Kidney epithelial cell (primary cell): Measurements from ENCODE around the gene TMEM205. TPM values are rescaled to one million over a fixed set of nuclear protein-coding genes. Genes with fewer than 3 reads are reported as not detected.
"Not testable (repeated sequence)": the region's sequence is repeated elsewhere in the genome, so short reads cannot be mapped to it uniquely, and the experiment has no call there.

ENCODE experiments used
- DNase-seq: peaks from one replicate; pipeline ENCODE4 v3.0.0-alpha.2; 2010; ENCODE audit warnings: low read depth
- H3K27me3 ChIP-seq: 2 replicates; pipeline ENCODE4 v1.6.0; 2011; ENCODE audit warnings: low read length; ENCODE audit not compliant: control insufficient read depth, insufficient read depth
- H3K36me3 ChIP-seq: 2 replicates; pipeline ENCODE4 v1.5.1; 2011; ENCODE audit warnings: low read length; ENCODE audit not compliant: control insufficient read depth, insufficient read depth
- H3K4me3 ChIP-seq: 2 replicates; pipeline ENCODE4 v1.5.1; 2011; ENCODE audit warnings: low read depth, mild to moderate bottlenecking, control low read depth, low read length
- total RNA-seq: library from RNA; depleted of rRNA; stranded (reverse); fragments of >200 nt; gene quantifications from 2 replicates; pipeline ENCODE4 v1.2.3, GENCODE V29; 2015
- TF ChIP-seq, protein P1 (sequence below): IDR thresholded peaks from 2 replicates; pipeline ENCODE4 v1.5.1; 2011; ENCODE audit warnings: mild to moderate bottlenecking, moderate library complexity, low read length, control low read depth, inconsistent platforms; ENCODE audit not compliant: insufficient read depth, poor library complexity, severe bottlenecking

Gene TMEM205
- total RNA-seq, 1 donor from 2014 or later = 307 TPM

DNA sequence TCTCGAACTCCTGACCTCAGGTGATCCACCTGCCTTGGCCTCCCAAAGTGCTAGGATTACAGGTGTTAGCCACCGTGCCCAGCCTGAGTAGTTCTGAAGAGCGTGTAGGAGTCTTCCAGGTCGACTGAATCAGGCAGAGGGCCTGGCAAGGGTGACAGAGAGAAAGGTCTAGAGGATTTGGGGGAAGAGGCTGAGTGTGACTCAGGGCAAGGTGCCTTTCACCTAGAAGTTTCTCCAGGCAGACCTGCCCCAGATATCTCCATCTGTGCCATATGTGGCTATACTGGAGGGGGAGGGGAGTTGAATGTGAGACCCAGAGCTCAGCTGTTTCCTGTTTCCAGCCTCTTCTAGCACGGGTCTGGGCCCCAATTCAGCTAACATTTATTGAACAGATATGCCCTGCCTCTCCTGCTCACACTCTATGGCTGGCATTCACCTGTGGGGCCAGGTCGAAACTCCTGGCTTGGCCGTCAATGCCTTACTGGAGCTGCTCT, 1.5 kb upstream of the TMEM205 start:
- no peak overlapping the region for H3K4me3 ChIP-seq
- no peaks in the 10 kb centered on the region for H3K36me3 ChIP-seq
- H3K27me3 ChIP-seq = peaks cover 4% of the 10 kb centered on the region
- TF ChIP-seq, protein P1, sequence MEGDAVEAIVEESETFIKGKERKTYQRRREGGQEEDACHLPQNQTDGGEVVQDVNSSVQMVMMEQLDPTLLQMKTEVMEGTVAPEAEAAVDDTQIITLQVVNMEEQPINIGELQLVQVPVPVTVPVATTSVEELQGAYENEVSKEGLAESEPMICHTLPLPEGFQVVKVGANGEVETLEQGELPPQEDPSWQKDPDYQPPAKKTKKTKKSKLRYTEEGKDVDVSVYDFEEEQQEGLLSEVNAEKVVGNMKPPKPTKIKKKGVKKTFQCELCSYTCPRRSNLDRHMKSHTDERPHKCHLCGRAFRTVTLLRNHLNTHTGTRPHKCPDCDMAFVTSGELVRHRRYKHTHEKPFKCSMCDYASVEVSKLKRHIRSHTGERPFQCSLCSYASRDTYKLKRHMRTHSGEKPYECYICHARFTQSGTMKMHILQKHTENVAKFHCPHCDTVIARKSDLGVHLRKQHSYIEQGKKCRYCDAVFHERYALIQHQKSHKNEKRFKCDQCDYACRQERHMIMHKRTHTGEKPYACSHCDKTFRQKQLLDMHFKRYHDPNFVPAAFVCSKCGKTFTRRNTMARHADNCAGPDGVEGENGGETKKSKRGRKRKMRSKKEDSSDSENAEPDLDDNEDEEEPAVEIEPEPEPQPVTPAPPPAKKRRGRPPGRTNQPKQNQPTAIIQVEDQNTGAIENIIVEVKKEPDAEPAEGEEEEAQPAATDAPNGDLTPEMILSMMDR = no peak
- no peak for DNase-seq

DNA sequence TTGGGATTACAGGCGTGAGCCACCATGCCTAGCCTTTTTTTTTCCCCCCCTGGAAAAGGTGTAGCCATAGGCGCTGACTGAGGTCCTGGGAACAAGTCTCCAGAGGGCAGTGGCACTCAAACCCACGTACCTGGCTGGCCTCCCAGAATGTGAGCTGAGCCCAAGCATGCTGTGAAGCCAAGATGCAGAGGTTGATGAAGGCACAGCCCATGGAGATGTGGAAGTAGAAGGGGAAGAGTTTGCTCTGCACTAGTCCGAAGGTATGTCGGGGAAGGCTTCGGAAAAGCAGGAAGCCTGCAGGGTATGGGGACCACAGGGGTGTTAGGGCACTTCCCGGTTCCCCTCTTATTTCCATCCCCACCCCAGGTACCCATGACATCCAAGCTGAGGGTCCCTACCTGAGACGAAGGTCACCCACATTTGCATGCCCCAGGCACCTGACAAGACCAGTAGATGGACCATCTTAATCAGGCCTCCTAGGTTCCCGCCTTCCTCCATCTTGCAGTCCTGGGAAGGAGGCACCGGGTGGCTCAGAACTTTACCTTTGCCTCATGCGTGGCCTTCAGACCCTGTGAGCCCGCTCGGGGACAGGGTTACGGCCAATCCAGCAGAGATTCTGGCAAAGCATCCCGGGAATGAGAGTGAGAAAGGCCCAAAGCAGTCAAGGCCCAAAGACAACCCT, 805 bp downstream of the TMEM205 start:
- DNase-seq = no peak
- no peaks in the 10 kb centered on the region for H3K27me3 ChIP-seq
- H3K4me3 ChIP-seq = peak overlapping the region; percentile 78
- TF ChIP-seq, protein P1 = no peak
- H3K36me3 ChIP-seq = peaks cover 1% of the 10 kb centered on the region

DNA sequence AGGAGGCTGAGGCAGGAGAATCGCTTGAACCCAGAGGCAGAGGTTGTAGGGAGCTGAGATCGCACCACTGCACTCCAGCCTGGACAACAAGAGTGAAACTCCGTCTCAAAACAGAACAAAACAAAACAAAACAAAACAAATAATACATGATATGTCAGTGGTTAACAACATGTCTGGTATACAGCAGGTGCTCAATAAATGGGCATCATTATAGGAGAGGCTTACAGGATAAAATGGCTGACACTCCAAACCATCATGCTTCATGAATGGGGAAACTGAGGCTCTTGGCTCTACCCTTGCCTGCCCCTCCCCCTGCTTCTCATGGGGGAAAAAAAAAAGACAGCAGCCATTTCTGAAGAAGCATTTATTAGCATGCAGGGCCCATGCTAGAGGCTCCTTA, 3.6 kb downstream of the TMEM205 start:
- H3K36me3 ChIP-seq = peaks cover 1% of the 10 kb centered on the region
- DNase-seq = no peak
- H3K4me3 ChIP-seq = no peak overlapping the region
- TF ChIP-seq, protein P1 = no peak
- no peaks in the 10 kb centered on the region for H3K27me3 ChIP-seq

DNA sequence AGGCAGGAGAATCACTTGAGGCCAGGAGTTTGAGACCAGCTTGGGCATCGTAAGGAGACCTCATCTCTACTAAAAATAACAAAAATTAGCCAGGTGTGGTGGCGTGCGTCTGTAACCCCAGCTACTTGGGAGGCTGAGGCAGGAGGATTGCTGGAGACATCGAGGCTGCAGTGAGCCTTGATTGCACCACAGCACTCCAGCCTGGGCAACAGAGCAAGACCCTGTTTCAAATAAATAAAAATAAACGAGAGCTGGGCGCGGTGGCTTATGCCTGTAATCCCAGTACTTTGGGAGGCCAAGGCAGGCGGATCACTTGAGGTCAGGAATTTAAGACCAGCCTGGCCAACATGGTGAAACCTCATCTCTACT, 6.0 kb downstream of the TMEM205 start:
- H3K36me3 ChIP-seq, DNase-seq, H3K4me3 ChIP-seq, H3K27me3 ChIP-seq: not testable (repeated sequence)

DNA sequence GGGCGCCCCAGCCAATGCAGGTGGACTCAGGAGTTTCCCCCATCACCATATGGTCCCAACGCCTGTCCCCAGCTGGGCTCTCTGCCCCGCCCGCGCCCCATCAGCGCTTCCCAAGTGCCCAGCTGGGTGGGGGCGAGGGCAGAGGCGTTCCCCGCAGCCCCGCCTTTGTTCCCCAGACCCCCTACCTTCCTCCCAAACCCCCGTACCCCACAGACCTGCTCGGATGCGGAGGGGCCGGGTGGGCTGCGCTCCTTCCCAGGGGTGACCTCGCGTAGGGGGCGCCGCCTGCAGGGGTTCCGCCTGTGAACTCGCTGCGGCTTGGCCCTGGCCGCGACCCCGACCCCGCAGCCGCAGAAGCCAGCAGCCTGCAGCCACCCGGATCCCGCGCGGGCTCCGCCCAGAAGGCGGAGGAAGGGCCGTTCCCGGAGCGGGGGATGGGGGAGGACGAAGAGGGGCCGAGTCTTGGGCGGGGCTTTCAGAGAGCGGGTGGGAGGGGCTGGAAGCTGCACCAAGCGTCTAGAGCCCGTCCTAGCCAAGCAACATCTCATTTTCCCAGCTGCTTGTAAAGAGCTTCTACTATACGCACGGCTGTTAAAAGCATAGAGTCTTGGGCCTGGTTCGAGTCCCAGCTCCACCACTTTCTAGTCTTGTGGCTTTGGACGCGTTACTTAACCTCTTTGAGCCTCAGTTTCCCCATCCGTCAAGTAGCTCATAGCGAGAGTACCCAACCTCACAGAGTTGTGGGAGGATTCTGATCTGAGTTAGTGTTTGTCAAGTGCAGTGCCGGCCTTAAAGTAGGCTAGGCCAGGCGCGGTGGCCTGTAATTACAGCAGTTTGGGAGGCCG, 6.6 kb downstream of the TMEM205 start, which contains the start of gene RAB3D:
Gene RAB3D, minus strand, starts transcription at position 404 of the 845 bp plus-strand sequence. CDS start 2,258 bp downstream, outside the sequence.
- Histone ChIP-seq H3K27me3 (no peaks in the 10 kb centered on the region), H3K36me3 (peaks cover 3% of the 10 kb centered on the region), H3K4me3 (peak within 1 kb of the TSS; percentile 79)
- no peak for DNase-seq
- TF ChIP-seq, protein P1 = no peak

DNA sequence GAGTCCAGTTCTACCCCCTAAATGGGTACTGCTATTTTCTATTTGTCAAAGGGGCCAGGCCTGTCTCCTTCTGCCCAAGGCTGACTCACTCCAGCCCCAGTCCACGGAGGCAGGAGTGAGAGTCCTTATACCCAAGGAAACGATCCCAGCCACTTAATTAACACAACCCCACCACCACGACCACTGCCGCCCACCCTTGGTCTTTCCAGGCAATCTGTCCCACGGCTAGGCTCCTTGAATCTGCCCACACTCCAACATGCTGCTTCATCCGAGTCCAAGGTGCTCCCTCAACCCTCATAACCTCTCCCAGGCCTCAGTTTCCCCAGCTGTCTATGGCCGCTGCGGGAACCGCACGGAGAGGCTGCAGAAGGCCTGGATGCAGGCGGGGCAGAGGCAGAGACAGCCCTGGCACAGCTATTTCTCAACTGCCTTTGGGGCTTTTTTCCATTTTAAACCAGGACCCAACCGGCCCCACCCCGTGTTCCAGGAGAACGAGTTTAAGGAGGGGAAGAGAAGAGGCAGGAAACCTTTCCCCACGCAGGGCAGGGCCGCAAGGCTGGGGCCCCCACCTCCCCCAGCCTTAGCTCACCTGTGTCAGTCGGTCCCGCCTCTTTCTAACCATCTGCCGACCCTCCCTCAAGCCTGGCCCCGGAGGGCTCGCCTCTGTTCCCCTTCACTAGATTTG, 7.4 kb downstream of the TMEM205 start:
- H3K4me3 ChIP-seq = peak overlapping the region; percentile 79
- H3K36me3 ChIP-seq = peaks cover 3% of the 10 kb centered on the region
- H3K27me3 ChIP-seq = no peaks in the 10 kb centered on the region
- TF ChIP-seq, protein P1 = no peak
- DNase-seq = no peak
